Left ventricle myocardium inferior (tissue), 1 donor: Measurements from ENCODE around the gene ASAP3. TPM values are rescaled to one million over a fixed set of nuclear protein-coding genes. Genes with fewer than 3 reads are reported as not detected.

Experiments used
- DNase-seq: peaks from one replicate; pipeline ENCODE4 v3.0.0-alpha.2; 2020
- H3K27ac ChIP-seq: fragments of 200-600 bp; replicated peaks from 2 replicates; pipeline ENCODE4 v1.8.0; 2021
- H3K27me3 ChIP-seq: fragments of 200-600 bp; 2 replicates; pipeline ENCODE4 v1.8.0; 2021; ENCODE audit warnings: low read depth
- H3K36me3 ChIP-seq: fragments of 200-600 bp; 2 replicates; pipeline ENCODE4 v1.8.0; 2021
- H3K4me1 ChIP-seq: fragments of 200-600 bp; 2 replicates; pipeline ENCODE4 v1.8.0; 2021
- H3K4me3 ChIP-seq: fragments of 200-600 bp; 2 replicates; pipeline ENCODE4 v1.8.0; 2021; ENCODE audit warnings: mild to moderate bottlenecking, moderate library complexity
- H3K9me3 ChIP-seq: fragments of 200-600 bp; replicated peaks from 2 replicates; pipeline ENCODE4 v1.8.0; 2021
- CTCF ChIP-seq: fragments of 200-600 bp; IDR thresholded peaks from 2 replicates; pipeline ENCODE4 v1.8.0; 2021; ENCODE audit warnings: antibody characterized with exemption, mild to moderate bottlenecking, borderline replicate concordance
- intact Hi-C: fragments of 100-400 bp; cut with micrococcal nuclease; formaldehyde crosslinking; loops from one replicate; pipeline ENCODE4 v1.11.0; 2022
- total RNA-seq: library from RNA; stranded (reverse); fragmentation: NEBNext Ultra II Directional; extraction: Animal tissue kit (Norgen Biotek cat#: 25700); gene quantifications from one replicate; pipeline ENCODE4 v1.2.1, GENCODE V29; 2021
- donor health status: DM: no; HTN: yes; CAD: no; lungs with severe emphysema.

The ASAP3 gene
- total RNA-seq, 1 donor from 2014 or later: 44.4 TPM

DNA sequence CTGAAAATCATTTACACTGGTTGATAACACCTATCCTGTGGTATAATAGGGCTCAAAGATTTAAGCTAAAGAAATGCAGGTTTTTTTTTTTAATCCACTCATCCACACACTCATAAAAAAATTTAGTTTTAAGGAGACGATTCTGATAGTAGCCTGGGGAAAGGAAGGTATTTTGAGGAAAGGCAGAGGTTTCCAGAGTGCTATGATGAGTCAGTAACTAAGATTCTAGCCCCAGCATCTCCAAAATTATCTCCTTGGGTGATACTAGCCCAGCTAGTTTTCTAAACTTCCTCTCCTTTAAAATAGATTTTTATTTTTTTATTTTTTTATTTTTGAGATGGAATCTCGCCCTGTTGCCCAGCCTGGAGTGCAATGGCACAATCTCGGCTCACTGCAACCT is 20.7 kb downstream of the ASAP3 start:
- no peak for DNase-seq
- no peak overlapping the region for H3K4me3 ChIP-seq
- peaks cover 13% of the 10 kb centered on the region for H3K4me1 ChIP-seq
- intact Hi-C loops: no loop called here
- no peaks in the 10 kb centered on the region for H3K9me3 ChIP-seq
- no peak overlapping the region for H3K27ac ChIP-seq
- H3K36me3 ChIP-seq: no peaks in the 10 kb centered on the region
- H3K27me3 ChIP-seq: no peaks in the 10 kb centered on the region
- TF ChIP-seq CTCF: no peak

GRCh38 chr1:23462766-23463165 is 21.2 kb downstream of the ASAP3 start:
- peaks cover 8% of the 10 kb centered on the region for H3K4me1 ChIP-seq
- H3K27me3 ChIP-seq: no peaks in the 10 kb centered on the region
- no peak overlapping the region for H3K4me3 ChIP-seq
- H3K9me3 ChIP-seq: no peaks in the 10 kb centered on the region
- H3K27ac ChIP-seq: no peak overlapping the region
- no peak for TF ChIP-seq CTCF
- intact Hi-C loops: no loop called here
- H3K36me3 ChIP-seq: no peaks in the 10 kb centered on the region
- DNase-seq: no peak

DNA sequence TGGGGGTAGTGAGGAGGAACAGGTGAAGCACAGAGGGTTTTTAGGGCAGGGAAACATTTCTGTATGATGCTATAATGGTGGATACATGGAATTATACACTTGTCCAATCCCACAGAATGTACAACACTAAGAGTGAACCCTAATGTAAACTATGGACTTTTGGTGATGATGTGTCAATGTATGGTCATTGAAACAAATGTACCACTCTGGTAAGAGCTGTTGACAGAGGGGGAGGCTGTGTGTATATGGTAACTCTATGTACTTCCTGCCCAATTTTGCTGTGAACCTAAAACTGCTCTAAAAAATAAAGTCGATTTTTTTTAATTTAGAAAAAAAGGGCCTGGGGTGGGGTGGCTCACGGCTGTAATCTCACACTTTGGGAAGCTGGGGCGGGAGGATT is 22.9 kb downstream of the ASAP3 start:
- intact Hi-C loops: no loop called here
- TF ChIP-seq CTCF: no peak
- Histone ChIP-seq H3K27me3 (no peaks in the 10 kb centered on the region), H3K9me3 (no peaks in the 10 kb centered on the region), H3K36me3 (no peaks in the 10 kb centered on the region), H3K4me3 (no peak overlapping the region), H3K4me1 (peaks cover 11% of the 10 kb centered on the region), H3K27ac (no peak overlapping the region)
- DNase-seq: no peak

DNA sequence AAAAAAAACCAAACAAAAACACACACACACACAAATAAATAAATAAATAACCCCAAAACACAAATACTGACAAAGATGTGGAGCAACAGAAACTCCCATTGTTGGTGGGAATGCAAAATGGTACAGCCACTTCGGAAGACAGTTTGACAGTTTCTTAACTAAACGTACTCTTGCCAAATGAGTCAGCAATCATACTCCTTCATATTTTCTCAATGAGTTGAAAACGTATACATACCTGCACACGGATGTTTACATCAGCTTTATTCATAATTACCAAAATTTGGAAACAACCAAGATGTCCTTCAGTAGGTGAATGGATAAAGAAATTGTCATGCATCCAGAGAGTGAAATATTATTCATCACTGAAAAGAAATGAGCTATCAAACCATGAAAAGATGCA is 23.5 kb downstream of the ASAP3 start:
- H3K27ac ChIP-seq: no peak overlapping the region
- no peaks in the 10 kb centered on the region for H3K27me3 ChIP-seq
- no peak overlapping the region for H3K4me3 ChIP-seq
- H3K4me1 ChIP-seq: peaks cover 11% of the 10 kb centered on the region
- intact Hi-C loops: no loop called here
- DNase-seq: no peak
- no peak for TF ChIP-seq CTCF
- H3K36me3 ChIP-seq: peaks cover 5% of the 10 kb centered on the region
- no peaks in the 10 kb centered on the region for H3K9me3 ChIP-seq

DNA sequence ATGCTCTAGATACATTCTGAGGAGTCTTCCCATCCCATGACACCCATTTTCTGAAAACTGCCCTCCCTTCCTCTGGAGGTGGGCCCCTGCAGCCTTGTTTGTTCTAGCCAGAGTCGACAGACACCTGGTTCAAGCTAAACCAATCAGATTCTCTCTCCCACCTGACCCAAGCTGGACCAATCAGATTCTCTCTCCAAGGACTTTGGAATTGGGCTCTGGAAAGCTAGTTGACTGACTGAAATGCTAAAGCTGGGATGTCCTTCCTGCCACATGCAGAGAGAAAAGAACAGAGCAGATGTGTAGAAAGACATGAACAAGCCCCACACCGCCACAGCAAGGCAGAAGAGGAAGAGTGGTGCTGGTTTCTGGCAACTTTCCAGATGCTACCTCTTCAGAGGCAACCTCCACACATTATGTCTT is 24.6 kb downstream of the ASAP3 start:
- intact Hi-C loops: no loop called here
- H3K27ac ChIP-seq: no peak overlapping the region
- no peak for DNase-seq
- no peaks in the 10 kb centered on the region for H3K27me3 ChIP-seq
- no peaks in the 10 kb centered on the region for H3K9me3 ChIP-seq
- H3K4me3 ChIP-seq: no peak overlapping the region
- peaks cover 16% of the 10 kb centered on the region for H3K36me3 ChIP-seq
- no peak for TF ChIP-seq CTCF
- peaks cover 11% of the 10 kb centered on the region for H3K4me1 ChIP-seq

DNA sequence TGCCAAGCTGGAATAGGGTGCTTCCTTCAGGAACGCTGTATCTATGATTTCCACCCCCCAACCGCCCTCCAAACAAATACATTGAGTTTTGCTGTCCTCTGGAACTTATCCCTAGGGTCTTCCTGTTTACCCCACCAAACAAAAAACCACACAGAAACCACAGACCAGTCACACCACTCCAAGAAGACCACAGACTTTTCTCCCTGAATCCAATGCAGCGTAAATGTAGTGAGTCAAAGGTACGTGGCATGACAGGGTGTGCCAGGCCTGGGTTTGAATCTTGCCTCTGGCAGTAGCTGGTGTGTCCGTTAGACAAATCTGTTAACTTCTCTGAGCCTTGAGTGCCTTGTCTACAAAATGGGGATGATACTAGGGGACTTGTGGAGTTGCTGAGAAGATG is 27.8 kb downstream of the ASAP3 start:
- Histone ChIP-seq H3K27ac (peak overlapping the region; percentile 64), H3K36me3 (peaks cover 26% of the 10 kb centered on the region), H3K4me1 (peaks cover 15% of the 10 kb centered on the region), H3K27me3 (no peaks in the 10 kb centered on the region), H3K4me3 (no peak overlapping the region), H3K9me3 (no peaks in the 10 kb centered on the region)
- intact Hi-C loops: no loop called here
- no peak for DNase-seq
- TF ChIP-seq CTCF: no peak
